Mesenchymal stem cell (in vitro differentiated cells and primary cell): ENCODE data around the gene FLYWCH1.
A peak's percentile ranks its signal among the peaks of the same experiment; 100 is the strongest.

Experiments
- DNase-seq: peaks from one replicate; pipeline ENCODE4 v3.0.0-alpha.2; 2013
- H2AFZ ChIP-seq: one replicate; pipeline ENCODE4 v1.6.1; 2013; ENCODE audit warnings: low read depth, mild to moderate bottlenecking, control low read depth, inconsistent platforms, low read length, moderate library complexity
- H2AK5ac ChIP-seq: 2 replicates; pipeline ENCODE4 v1.6.1; 2013; ENCODE audit warnings: low read length, moderate library complexity, mild to moderate bottlenecking, inconsistent platforms; ENCODE audit not compliant: severe bottlenecking
- H2BK120ac ChIP-seq: one replicate; pipeline ENCODE4 v1.6.1; 2013; ENCODE audit warnings: low read depth, mild to moderate bottlenecking, inconsistent platforms, low read length, moderate library complexity
- H2BK12ac ChIP-seq, 2 experiments: one replicate each; pipeline ENCODE4 v1.6.1; 2013; ENCODE audit warnings: inconsistent platforms in 2 of 2, low read length in 2 of 2, mild to moderate bottlenecking in 2 of 2, moderate library complexity in 2 of 2, control low read depth in 1 of 2
- H2BK15ac ChIP-seq: one replicate; pipeline ENCODE4 v1.6.1; 2013; ENCODE audit warnings: mild to moderate bottlenecking, low read depth, inconsistent platforms; ENCODE audit not compliant: poor library complexity, severe bottlenecking
- H2BK5ac ChIP-seq: 2 replicates; pipeline ENCODE4 v1.6.1; 2013; ENCODE audit warnings: low read depth, mild to moderate bottlenecking, low read length, control low read depth, inconsistent platforms; ENCODE audit not compliant: poor library complexity, severe bottlenecking
- H3K14ac ChIP-seq, 2 experiments: one replicate each; pipeline ENCODE4 v1.6.1; 2013; ENCODE audit warnings: inconsistent platforms in 2 of 2, low read length in 2 of 2, control low read depth in 1 of 2, mild to moderate bottlenecking in 1 of 2, moderate library complexity in 1 of 2
- H3K18ac ChIP-seq, 2 experiments: one replicate each; pipeline ENCODE4 v1.6.1; 2013; ENCODE audit warnings: inconsistent platforms in 2 of 2, low read length in 2 of 2, control low read depth in 1 of 2, low read depth in 1 of 2, mild to moderate bottlenecking in 1 of 2
- H3K23ac ChIP-seq, 2 experiments: one replicate each; pipeline ENCODE4 v1.6.1; 2013; ENCODE audit warnings: inconsistent platforms in 2 of 2, low read length in 2 of 2, mild to moderate bottlenecking in 2 of 2, moderate library complexity in 2 of 2, control low read depth in 1 of 2
- H3K27ac ChIP-seq: 2 replicates; pipeline ENCODE4 v1.5.1; 2013; ENCODE audit warnings: mild to moderate bottlenecking, moderate library complexity, low read length, control low read depth, inconsistent platforms; ENCODE audit not compliant: poor library complexity, severe bottlenecking
- H3K27me3 ChIP-seq, 2 experiments: 2 replicates each; pipeline versions ENCODE4 v1.6.1 to v1.7.0; 2013; ENCODE audit warnings: low read length in 2 of 2, mild to moderate bottlenecking in 2 of 2, moderate library complexity in 2 of 2, control low read depth in 1 of 2, inconsistent platforms in 1 of 2; ENCODE audit not compliant: control insufficient read depth in 1 of 2, insufficient read depth in 1 of 2
- H3K36me3 ChIP-seq, 2 experiments: 2 replicates each; pipeline versions ENCODE4 v1.6.1 to v1.7.0; 2013; ENCODE audit warnings: low read length in 2 of 2, control low read depth in 1 of 2, inconsistent platforms in 1 of 2, low read depth in 1 of 2, mild to moderate bottlenecking in 1 of 2; ENCODE audit not compliant: insufficient read depth in 2 of 2, control insufficient read depth in 1 of 2
- H3K4ac ChIP-seq, 2 experiments: one replicate each; pipeline ENCODE4 v1.6.1; 2013; ENCODE audit warnings: inconsistent platforms in 2 of 2, low read length in 2 of 2, mild to moderate bottlenecking in 2 of 2, moderate library complexity in 2 of 2, control low read depth in 1 of 2, low read depth in 1 of 2
- H3K4me1 ChIP-seq: 2 replicates; pipeline ENCODE4 v1.6.1; 2013; ENCODE audit warnings: low read depth, low read length, control low read depth; ENCODE audit not compliant: control insufficient read depth, insufficient read depth
- H3K4me2 ChIP-seq: 2 replicates; pipeline ENCODE4 v1.6.1; 2013; ENCODE audit warnings: low read length, mild to moderate bottlenecking, inconsistent platforms; ENCODE audit not compliant: poor library complexity, severe bottlenecking
- H3K4me3 ChIP-seq, 2 experiments: 2 replicates each; pipeline versions ENCODE4 v1.5.1 to v1.7.0; 2013; ENCODE audit warnings: low read length in 2 of 2, mild to moderate bottlenecking in 2 of 2, control low read depth in 1 of 2, low read depth in 1 of 2; ENCODE audit not compliant: insufficient read depth in 1 of 2
- H3K79me1 ChIP-seq: replicated peaks from 2 replicates; pipeline ENCODE4 v1.6.1; 2013; ENCODE audit warnings: mild to moderate bottlenecking, control low read depth, low read length, inconsistent platforms; ENCODE audit not compliant: poor library complexity, severe bottlenecking
- H3K9ac ChIP-seq: 2 replicates; pipeline ENCODE4 v1.7.0; 2013; ENCODE audit warnings: mild to moderate bottlenecking, low read length, moderate library complexity
- H3K9me3 ChIP-seq: 2 replicates; pipeline ENCODE4 v1.7.0; 2013; ENCODE audit warnings: mild to moderate bottlenecking, low read length; ENCODE audit not compliant: control insufficient read depth
- H4K8ac ChIP-seq: one replicate; pipeline ENCODE4 v1.6.1; 2013; ENCODE audit warnings: inconsistent platforms, mild to moderate bottlenecking, low read length, moderate library complexity
- H4K91ac ChIP-seq: one replicate; pipeline ENCODE4 v1.6.1; 2013; ENCODE audit warnings: mild to moderate bottlenecking, low read length, inconsistent platforms
- WGBS: methylation state at CpG from one replicate; pipeline ENCODE4 v1.1.7; 2013; ENCODE audit warnings: mixed read lengths; 5-methylcytosine and 5-hydroxymethylcytosine counted together

Gene FLYWCH1

DNA sequence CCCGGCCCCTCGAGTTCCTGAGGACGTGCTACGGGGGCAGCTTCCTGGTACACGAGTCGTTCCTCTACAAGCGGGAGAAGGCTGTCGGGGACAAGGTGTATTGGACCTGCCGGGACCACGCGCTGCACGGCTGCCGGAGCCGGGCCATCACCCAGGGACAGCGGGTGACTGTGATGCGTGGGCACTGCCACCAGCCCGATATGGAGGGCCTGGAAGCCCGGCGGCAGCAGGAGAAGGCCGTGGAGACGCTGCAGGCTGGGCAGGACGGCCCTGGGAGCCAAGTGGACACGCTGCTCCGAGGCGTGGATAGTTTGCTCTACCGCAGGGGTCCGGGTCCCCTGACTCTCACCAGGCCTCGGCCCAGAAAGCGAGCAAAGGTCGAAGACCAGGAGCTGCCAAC, 21.4 kb downstream of the FLYWCH1 start:
- peaks cover 12% of the 10 kb centered on the region for H3K4me1 ChIP-seq
- H3K27me3 ChIP-seq, result no peaks in the 10 kb centered on the region
- no peaks in the 10 kb centered on the region for H3K9me3 ChIP-seq
- H2AFZ ChIP-seq, result no peak overlapping the region
- H2BK120ac ChIP-seq, result no peak overlapping the region
- no peak overlapping the region for H3K14ac ChIP-seq
- no peak overlapping the region for H2BK12ac ChIP-seq
- H4K8ac ChIP-seq, result no peak overlapping the region
- no peak overlapping the region for H2BK15ac ChIP-seq
- WGBS, result 96% methylated on average over 30 of the region's 30 CpGs
- no peak overlapping the region for H3K23ac ChIP-seq
- H3K4ac ChIP-seq, result no peak overlapping the region
- H2BK5ac ChIP-seq, result no peak overlapping the region
- H3K79me1 ChIP-seq, result peaks cover 24% of the 10 kb centered on the region
- H2AK5ac ChIP-seq, result no peak overlapping the region
- H3K36me3 ChIP-seq, result peaks cover 69 to 79% of the 10 kb centered on the region in 2 experiments
- H3K27ac ChIP-seq, result no peak overlapping the region
- H3K18ac ChIP-seq, result no peak overlapping the region
- H3K9ac ChIP-seq, result no peak overlapping the region
- H3K4me3 ChIP-seq, result no peak overlapping the region
- no peak for DNase-seq
- no peak overlapping the region for H4K91ac ChIP-seq
- no peak overlapping the region for H3K4me2 ChIP-seq

DNA sequence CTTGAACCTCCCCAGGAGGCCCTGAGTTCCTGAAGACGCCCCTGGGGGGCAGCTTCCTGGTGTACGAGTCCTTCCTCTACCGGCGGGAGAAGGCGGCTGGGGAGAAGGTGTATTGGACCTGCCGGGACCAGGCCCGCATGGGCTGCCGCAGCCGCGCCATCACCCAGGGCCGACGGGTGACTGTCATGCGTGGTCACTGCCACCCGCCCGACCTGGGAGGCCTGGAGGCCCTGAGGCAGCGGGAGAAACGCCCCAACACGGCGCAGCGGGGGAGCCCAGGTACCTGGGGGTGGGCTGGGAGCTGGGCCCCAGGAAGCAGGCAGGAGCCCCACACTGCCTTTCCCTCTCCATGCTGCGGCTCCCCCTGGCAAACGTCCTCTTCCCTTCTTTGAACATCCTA, 22.0 kb downstream of the FLYWCH1 start:
- DNase-seq, result no peak
- no peak overlapping the region for H3K9ac ChIP-seq
- H2BK120ac ChIP-seq, result no peak overlapping the region
- no peak overlapping the region for H2BK5ac ChIP-seq
- no peak overlapping the region for H2BK15ac ChIP-seq
- H3K27ac ChIP-seq, result no peak overlapping the region
- H2BK12ac ChIP-seq, result no peak overlapping the region
- no peak overlapping the region for H3K4me2 ChIP-seq
- H2AK5ac ChIP-seq, result no peak overlapping the region
- no peak overlapping the region for H3K14ac ChIP-seq
- WGBS, result 96% methylated on average over 22 of the region's 22 CpGs
- H2AFZ ChIP-seq, result no peak overlapping the region
- no peak overlapping the region for H3K4ac ChIP-seq
- no peak overlapping the region for H4K8ac ChIP-seq
- H3K27me3 ChIP-seq, result no peaks in the 10 kb centered on the region
- H3K4me3 ChIP-seq, result no peak overlapping the region
- H3K23ac ChIP-seq, result no peak overlapping the region
- H4K91ac ChIP-seq, result no peak overlapping the region
- peaks cover 23% of the 10 kb centered on the region for H3K79me1 ChIP-seq
- H3K36me3 ChIP-seq, result peaks cover 72 to 81% of the 10 kb centered on the region in 2 experiments
- peaks cover 8% of the 10 kb centered on the region for H3K4me1 ChIP-seq
- H3K18ac ChIP-seq, result no peak overlapping the region
- no peaks in the 10 kb centered on the region for H3K9me3 ChIP-seq

DNA sequence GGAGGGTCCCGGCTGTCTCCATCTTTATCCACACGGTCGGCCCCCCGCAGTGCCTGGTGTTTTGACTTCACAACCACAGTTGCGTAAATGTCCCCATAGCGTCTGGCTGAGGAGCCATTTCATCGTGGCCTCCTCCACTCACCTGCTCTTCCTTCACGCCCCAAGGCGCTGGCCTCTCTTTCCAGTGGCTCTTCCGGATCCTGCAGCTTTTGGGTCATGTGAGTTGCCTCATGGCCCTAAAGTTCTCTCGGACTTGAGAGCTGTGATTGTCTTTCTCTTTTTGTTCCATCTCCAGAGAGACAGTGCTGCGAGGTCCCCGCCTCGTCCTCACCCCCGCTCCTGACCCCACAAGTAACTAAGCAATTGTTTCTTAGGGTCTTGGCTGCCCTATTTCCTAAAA, 22.7 kb downstream of the FLYWCH1 start:
- no peak overlapping the region for H2AK5ac ChIP-seq
- no peak overlapping the region for H3K14ac ChIP-seq
- DNase-seq, result no peak
- no peak overlapping the region for H2BK15ac ChIP-seq
- WGBS, result 95% methylated on average over 15 of the region's 15 CpGs
- no peak overlapping the region for H3K27ac ChIP-seq
- H2AFZ ChIP-seq, result no peak overlapping the region
- H2BK5ac ChIP-seq, result no peak overlapping the region
- H2BK12ac ChIP-seq, result no peak overlapping the region
- no peak overlapping the region for H2BK120ac ChIP-seq
- peaks cover 19% of the 10 kb centered on the region for H3K79me1 ChIP-seq
- peaks cover 74 to 82% of the 10 kb centered on the region in 2 experiments for H3K36me3 ChIP-seq
- H3K18ac ChIP-seq, result no peak overlapping the region
- no peak overlapping the region for H3K9ac ChIP-seq
- H3K23ac ChIP-seq, result no peak overlapping the region
- no peak overlapping the region for H4K8ac ChIP-seq
- no peak overlapping the region for H3K4ac ChIP-seq
- H3K4me2 ChIP-seq, result no peak overlapping the region
- H3K4me3 ChIP-seq, result no peak overlapping the region
- H3K27me3 ChIP-seq, result no peaks in the 10 kb centered on the region
- H3K9me3 ChIP-seq, result no peaks in the 10 kb centered on the region
- H4K91ac ChIP-seq, result no peak overlapping the region
- peaks cover under 1% of the 10 kb centered on the region for H3K4me1 ChIP-seq

DNA sequence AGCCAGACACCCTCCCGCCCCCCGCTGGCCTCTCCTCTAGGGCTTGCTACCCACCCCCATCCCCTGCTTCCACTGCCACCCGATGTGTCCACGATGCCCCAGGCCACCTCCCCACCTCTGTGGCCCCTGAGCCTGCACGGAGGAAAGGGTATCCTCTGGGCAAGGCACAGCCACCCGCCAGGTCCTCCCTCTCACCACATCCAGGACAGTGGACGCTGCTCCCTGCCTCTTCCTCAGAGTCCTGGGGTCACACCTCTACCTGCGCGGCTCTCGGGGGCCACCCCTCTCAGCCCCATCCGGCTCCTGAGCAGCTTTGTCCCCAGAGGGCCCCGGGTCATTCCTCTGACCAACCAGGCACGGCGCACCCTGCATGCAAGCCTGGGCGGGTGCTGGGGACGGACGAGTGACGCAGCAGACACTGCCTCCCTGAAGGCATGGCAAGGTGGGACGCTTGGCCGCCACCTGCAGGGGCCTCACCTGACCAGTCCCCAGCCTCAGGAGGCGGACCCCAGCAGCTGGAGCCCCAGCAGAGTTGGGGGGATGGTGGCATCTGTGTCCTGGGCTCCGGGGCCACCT, 24.8 kb downstream of the FLYWCH1 start:
- H2AFZ ChIP-seq, result no peak overlapping the region
- H2BK120ac ChIP-seq, result no peak overlapping the region
- no peaks in the 10 kb centered on the region for H3K9me3 ChIP-seq
- H2AK5ac ChIP-seq, result no peak overlapping the region
- H2BK5ac ChIP-seq, result no peak overlapping the region
- no peak overlapping the region for H3K9ac ChIP-seq
- 98% methylated on average over 21 of the region's 22 CpGs for WGBS
- peaks cover 75 to 83% of the 10 kb centered on the region in 2 experiments for H3K36me3 ChIP-seq
- H2BK15ac ChIP-seq, result no peak overlapping the region
- no peak overlapping the region for H2BK12ac ChIP-seq
- H3K4me3 ChIP-seq, result no peak overlapping the region
- no peak overlapping the region for H3K4ac ChIP-seq
- H3K4me2 ChIP-seq, result no peak overlapping the region
- H3K18ac ChIP-seq, result no peak overlapping the region
- H3K27me3 ChIP-seq, result no peaks in the 10 kb centered on the region
- no peak overlapping the region for H3K14ac ChIP-seq
- no peak overlapping the region for H3K23ac ChIP-seq
- no peak for DNase-seq
- H4K91ac ChIP-seq, result peak overlapping the region; percentile 35
- peaks cover 19% of the 10 kb centered on the region for H3K79me1 ChIP-seq
- no peak overlapping the region for H3K27ac ChIP-seq
- no peak overlapping the region for H4K8ac ChIP-seq
- H3K4me1 ChIP-seq, result no peaks in the 10 kb centered on the region
